ENCODE data around the gene SERPINA5. TPM values are rescaled to one million over a fixed set of nuclear protein-coding genes. Genes with fewer than 3 reads are reported as not detected.

SERPINA5 gene
- total RNA-seq, 4 donors from 2014 or later, result 0.76 to 4.5 (median 1.9) TPM; not detected in 1

GRCh38 chr14:94559638-94560290, 21.5 kb upstream of the SERPINA5 start:
- TF ChIP-seq POLR2A (IDR thresholded peaks at IDR 0.05) (no peak), POLR2AphosphoS5 (IDR thresholded peaks at IDR 0.05) (no peak), CTCF (IDR thresholded peaks at IDR 0.05) (no peak), EP300 (IDR thresholded peaks at IDR 0.05) (no peak)
- no peak overlapping the region for H3K4me3 ChIP-seq
- H3K9me3 ChIP-seq, result no peaks in the 10 kb centered on the region
- 75% methylated on average over 9 of the region's 9 CpGs for WGBS
- H3K27ac ChIP-seq, result no peak overlapping the region
- H3K4me1 ChIP-seq, result no peaks in the 10 kb centered on the region
- H3K27me3 ChIP-seq, result no peaks in the 10 kb centered on the region
- H3K36me3 ChIP-seq, result no peaks in the 10 kb centered on the region
- no peak for DNase-seq (ENCODE audit: low spot score in 2 of 2)

DNA sequence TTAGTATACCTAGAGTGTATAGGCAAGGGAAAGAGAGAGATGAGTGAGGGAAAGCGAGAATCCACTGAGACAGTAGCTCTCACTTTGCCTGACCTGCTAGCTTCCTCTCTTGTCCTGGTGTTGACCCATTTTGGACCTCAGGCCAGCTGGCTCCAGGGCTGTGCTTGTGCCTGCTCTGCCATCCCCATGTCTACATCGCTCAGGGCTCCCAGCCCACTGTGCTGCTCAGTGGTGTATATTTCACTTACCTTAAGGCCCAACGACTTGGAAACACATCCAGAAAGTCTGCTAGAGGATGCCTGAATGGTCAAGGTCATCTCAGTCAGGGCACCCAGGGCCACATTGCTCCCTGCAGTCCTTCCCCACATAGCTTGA, 20.9 kb upstream of the SERPINA5 start:
- 83% methylated on average over 3 of the region's 3 CpGs for WGBS
- H3K36me3 ChIP-seq, result no peaks in the 10 kb centered on the region
- H3K27ac ChIP-seq, result no peak overlapping the region
- no peaks in the 10 kb centered on the region for H3K4me1 ChIP-seq
- DNase-seq (ENCODE audit: low spot score in 2 of 2), result no peak
- no peaks in the 10 kb centered on the region for H3K9me3 ChIP-seq
- H3K27me3 ChIP-seq, result no peaks in the 10 kb centered on the region
- TF ChIP-seq EP300 (IDR thresholded peaks at IDR 0.05) (no peak), POLR2AphosphoS5 (IDR thresholded peaks at IDR 0.05) (no peak), CTCF (IDR thresholded peaks at IDR 0.05) (no peak), POLR2A (IDR thresholded peaks at IDR 0.05) (no peak)
- no peak overlapping the region for H3K4me3 ChIP-seq

- H3K27ac ChIP-seq, result no peak within 1 kb of the TSS
- TF ChIP-seq EP300 (IDR thresholded peaks at IDR 0.05) (no peak), POLR2A (IDR thresholded peaks at IDR 0.05) (no peak), POLR2AphosphoS5 (IDR thresholded peaks at IDR 0.05) (no peak), CTCF (IDR thresholded peaks at IDR 0.05) (no peak)
- no peaks in the 10 kb centered on the region for H3K4me1 ChIP-seq
- no peaks in the 10 kb centered on the region for H3K27me3 ChIP-seq
- no peak for DNase-seq (ENCODE audit: low spot score in 2 of 2)
- no peaks in the 10 kb centered on the region for H3K36me3 ChIP-seq
- H3K9me3 ChIP-seq, result no peaks in the 10 kb centered on the region
- WGBS, result 87% methylated on average over 11 of the region's 11 CpGs
- no peak within 1 kb of the TSS for H3K4me3 ChIP-seq
These were observed 20.2 kb upstream of the SERPINA5 start, which contains the start of gene SERPINA4 for GRCh38 chr14:94560751-94561655. SERPINA4 (plus strand) TSS chr14:94561442; CDS start chr14:94563483, 2,041 bp downstream.

DNA sequence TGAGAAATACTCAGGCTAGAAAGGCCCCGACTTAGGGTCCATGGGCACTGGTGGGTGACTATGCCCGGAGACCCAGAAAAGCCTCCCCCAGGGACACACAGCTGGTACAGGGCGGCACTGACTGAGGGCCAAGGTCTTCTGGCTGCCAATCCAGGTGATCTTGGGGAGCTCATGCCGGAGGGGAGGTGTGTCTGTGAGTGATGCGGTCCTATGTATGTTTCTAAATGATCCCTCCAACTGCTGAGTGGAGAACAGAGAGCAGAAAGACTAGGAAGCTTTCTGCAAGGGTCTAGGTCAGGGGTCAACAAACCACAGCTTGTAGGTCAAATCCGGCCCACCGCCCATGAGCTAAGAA, 19.6 kb upstream of the SERPINA5 start:
- DNase-seq (ENCODE audit: low spot score in 2 of 2), result no peak
- Histone ChIP-seq H3K9me3 (no peaks in the 10 kb centered on the region), H3K27me3 (no peaks in the 10 kb centered on the region), H3K36me3 (no peaks in the 10 kb centered on the region), H3K27ac (no peak overlapping the region), H3K4me1 (no peaks in the 10 kb centered on the region), H3K4me3 (no peak overlapping the region)
- 92% methylated on average over 7 of the region's 7 CpGs for WGBS
- no peak for TF ChIP-seq EP300 (IDR thresholded peaks at IDR 0.05)
- TF ChIP-seq POLR2AphosphoS5 (IDR thresholded peaks at IDR 0.05), result no peak
- TF ChIP-seq CTCF (IDR thresholded peaks at IDR 0.05), result no peak
- TF ChIP-seq POLR2A (IDR thresholded peaks at IDR 0.05), result no peak

GRCh38 chr14:94562022-94562421, 19.2 kb upstream of the SERPINA5 start:
- TF ChIP-seq CTCF (IDR thresholded peaks at IDR 0.05) (no peak), EP300 (IDR thresholded peaks at IDR 0.05) (no peak), POLR2AphosphoS5 (IDR thresholded peaks at IDR 0.05) (no peak), POLR2A (IDR thresholded peaks at IDR 0.05) (no peak)
- H3K9me3 ChIP-seq, result no peaks in the 10 kb centered on the region
- H3K4me1 ChIP-seq, result no peaks in the 10 kb centered on the region
- no peak overlapping the region for H3K4me3 ChIP-seq
- H3K36me3 ChIP-seq, result no peaks in the 10 kb centered on the region
- no peak for DNase-seq (ENCODE audit: low spot score in 2 of 2)
- 81% methylated on average over 5 of the region's 5 CpGs for WGBS
- H3K27me3 ChIP-seq, result no peaks in the 10 kb centered on the region
- H3K27ac ChIP-seq, result no peak overlapping the region
